ENCODE measurements around the gene ROR1. TPM values are rescaled to one million over a fixed set of nuclear protein-coding genes. Genes with fewer than 3 reads are reported as not detected.

The ROR1 gene
- total RNA-seq, 1 donor from 2014 or later = 11.0 TPM

GRCh38 chr1:63968663-63969440 is 195.0 kb downstream of the ROR1 start:
- peaks cover 12% of the 10 kb centered on the region for H3K4me1 Mint-ChIP-seq
- H3K4me3 Mint-ChIP-seq = no peak overlapping the region
- H3K27ac Mint-ChIP-seq (ENCODE audit: unreplicated experiment) = peak overlapping the region; percentile 39
- DNase-seq (ENCODE audit: low read depth, low spot score) = no peak
- H3K9me3 Mint-ChIP-seq = no peaks in the 10 kb centered on the region
- TF ChIP-seq, protein P1, sequence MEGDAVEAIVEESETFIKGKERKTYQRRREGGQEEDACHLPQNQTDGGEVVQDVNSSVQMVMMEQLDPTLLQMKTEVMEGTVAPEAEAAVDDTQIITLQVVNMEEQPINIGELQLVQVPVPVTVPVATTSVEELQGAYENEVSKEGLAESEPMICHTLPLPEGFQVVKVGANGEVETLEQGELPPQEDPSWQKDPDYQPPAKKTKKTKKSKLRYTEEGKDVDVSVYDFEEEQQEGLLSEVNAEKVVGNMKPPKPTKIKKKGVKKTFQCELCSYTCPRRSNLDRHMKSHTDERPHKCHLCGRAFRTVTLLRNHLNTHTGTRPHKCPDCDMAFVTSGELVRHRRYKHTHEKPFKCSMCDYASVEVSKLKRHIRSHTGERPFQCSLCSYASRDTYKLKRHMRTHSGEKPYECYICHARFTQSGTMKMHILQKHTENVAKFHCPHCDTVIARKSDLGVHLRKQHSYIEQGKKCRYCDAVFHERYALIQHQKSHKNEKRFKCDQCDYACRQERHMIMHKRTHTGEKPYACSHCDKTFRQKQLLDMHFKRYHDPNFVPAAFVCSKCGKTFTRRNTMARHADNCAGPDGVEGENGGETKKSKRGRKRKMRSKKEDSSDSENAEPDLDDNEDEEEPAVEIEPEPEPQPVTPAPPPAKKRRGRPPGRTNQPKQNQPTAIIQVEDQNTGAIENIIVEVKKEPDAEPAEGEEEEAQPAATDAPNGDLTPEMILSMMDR (conservative IDR thresholded peaks at IDR 0.05) = no peak
- H3K36me3 Mint-ChIP-seq (ENCODE audit: low read depth) = no peaks in the 10 kb centered on the region
- H3K27me3 Mint-ChIP-seq (ENCODE audit: low read depth) = no peaks in the 10 kb centered on the region

- Mint-ChIP-seq H3K36me3 (ENCODE audit: low read depth) (no peaks in the 10 kb centered on the region), H3K27me3 (ENCODE audit: low read depth) (no peaks in the 10 kb centered on the region), H3K9me3 (no peaks in the 10 kb centered on the region), H3K4me3 (no peak overlapping the region), H3K27ac (ENCODE audit: unreplicated experiment) (peak overlapping the region; percentile 39), H3K4me1 (peaks cover 12% of the 10 kb centered on the region)
- TF ChIP-seq, protein P1 (conservative IDR thresholded peaks at IDR 0.05) = no peak
- DNase-seq (ENCODE audit: low read depth, low spot score) = no peak
Measured at GRCh38 chr1:63969441-63969901, 195.7 kb downstream of the ROR1 start.

- no peaks in the 10 kb centered on the region for H3K36me3 Mint-ChIP-seq (ENCODE audit: low read depth)
- H3K4me1 Mint-ChIP-seq = peaks cover 12% of the 10 kb centered on the region
- H3K4me3 Mint-ChIP-seq = no peak overlapping the region
- H3K27ac Mint-ChIP-seq (ENCODE audit: unreplicated experiment) = no peak overlapping the region
- no peak for DNase-seq (ENCODE audit: low read depth, low spot score)
- no peaks in the 10 kb centered on the region for H3K9me3 Mint-ChIP-seq
- H3K27me3 Mint-ChIP-seq (ENCODE audit: low read depth) = no peaks in the 10 kb centered on the region
- TF ChIP-seq, protein P1 (conservative IDR thresholded peaks at IDR 0.05) = no peak
Measured at GRCh38 chr1:63971557-63971956, 197.7 kb downstream of the ROR1 start.

- DNase-seq (ENCODE audit: low read depth, low spot score) = no peak
- Mint-ChIP-seq H3K9me3 (no peaks in the 10 kb centered on the region), H3K4me3 (no peak overlapping the region), H3K27ac (ENCODE audit: unreplicated experiment) (no peak overlapping the region), H3K4me1 (peaks cover 12% of the 10 kb centered on the region), H3K36me3 (ENCODE audit: low read depth) (no peaks in the 10 kb centered on the region), H3K27me3 (ENCODE audit: low read depth) (no peaks in the 10 kb centered on the region)
- TF ChIP-seq, protein P1 (conservative IDR thresholded peaks at IDR 0.05) = no peak
Measured at GRCh38 chr1:63973005-63973419, 199.2 kb downstream of the ROR1 start.

GRCh38 chr1:63974966-63975365 is 201.1 kb downstream of the ROR1 start:
- H3K4me1 Mint-ChIP-seq = peaks cover under 1% of the 10 kb centered on the region
- no peaks in the 10 kb centered on the region for H3K9me3 Mint-ChIP-seq
- no peak for DNase-seq (ENCODE audit: low read depth, low spot score)
- no peak overlapping the region for H3K4me3 Mint-ChIP-seq
- H3K36me3 Mint-ChIP-seq (ENCODE audit: low read depth) = no peaks in the 10 kb centered on the region
- no peaks in the 10 kb centered on the region for H3K27me3 Mint-ChIP-seq (ENCODE audit: low read depth)
- no peak overlapping the region for H3K27ac Mint-ChIP-seq (ENCODE audit: unreplicated experiment)
- TF ChIP-seq, protein P1 (conservative IDR thresholded peaks at IDR 0.05) = no peak

Data from neural crest cell (in vitro differentiated cells).